PC-9 (cell line): ENCODE measurements around the gene SEMA6C. TPM values are rescaled to one million over a fixed set of nuclear protein-coding genes. Genes with fewer than 3 reads are reported as not detected.

Source experiments
- BruUV-seq: library from RNA; stranded (reverse); fragments of 400-500 nt; replicated peaks from 2 replicates; lab custom pipeline; 2021; lab: Mats Ljungman, UMichigan
- CTCF ChIA-PET: fragments of 300-600 bp; sonication (Branson Sonifier 250); formaldehyde crosslinking; loops from one replicate; lab custom pipeline; 2022; ENCODE audit warnings: antibody characterized with exemption; lab: Charles Lee
- POLR2A ChIA-PET: fragments of 300-600 bp; sonication (Branson Sonifier 250); formaldehyde crosslinking; loops from one replicate; lab custom pipeline; 2022; ENCODE audit warnings: antibody characterized with exemption; ENCODE audit not compliant: unreplicated experiment; lab: Charles Lee
- DNase-seq, 2 experiments: peaks; one replicate each; pipeline versions ENCODE4 v3.0.0 to v3.0.0-alpha.2; 2015 to 2022; ENCODE audit warnings: mixed read lengths in 1 of 2
- H2AFZ ChIP-seq: fragments of 200-600 bp; sonication (generic); 2 replicates; pipeline ENCODE4 v1.8.1; 2017; ENCODE audit warnings: antibody characterized with exemption
- H3F3A ChIP-seq: fragments of 200-600 bp; sonication (generic); 2 replicates; pipeline ENCODE4 v1.8.1; 2017; ENCODE audit warnings: antibody characterized with exemption, mild to moderate bottlenecking, low read depth; ENCODE audit not compliant: insufficient read depth
- H3K27ac ChIP-seq: fragments of 200-600 bp; sonication (generic); 2 replicates; pipeline ENCODE4 v1.6.1; 2016; ENCODE audit warnings: mixed run types
- H3K27me3 ChIP-seq: fragments of 200-600 bp; sonication (generic); 2 replicates; pipeline ENCODE4 v1.6.1; 2016; ENCODE audit warnings: low read depth, mixed run types; ENCODE audit not compliant: insufficient read depth
- H3K36me3 ChIP-seq: fragments of 200-600 bp; sonication (generic); 2 replicates; pipeline ENCODE4 v1.6.1; 2016; ENCODE audit warnings: low read depth, mixed run types
- H3K4me1 ChIP-seq: fragments of 200-600 bp; sonication (generic); replicated peaks from 2 replicates; pipeline ENCODE4 v1.6.1; 2016; ENCODE audit warnings: mixed run types; ENCODE audit not compliant: insufficient read depth
- H3K4me2 ChIP-seq: fragments of 200-600 bp; sonication (generic); 2 replicates; pipeline ENCODE4 v1.6.1; 2017; ENCODE audit warnings: mixed run types
- H3K4me3 ChIP-seq: fragments of 200-600 bp; sonication (generic); 2 replicates; pipeline ENCODE4 v1.6.1; 2016; ENCODE audit warnings: mixed run types
- H3K79me2 ChIP-seq: fragments of 200-600 bp; sonication (generic); 2 replicates; pipeline ENCODE4 v1.6.1; 2017; ENCODE audit warnings: low read depth, mixed run types
- H3K9me2 ChIP-seq: fragments of 200-600 bp; sonication (generic); 2 replicates; pipeline ENCODE4 v1.8.1; 2017; ENCODE audit warnings: mild to moderate bottlenecking; ENCODE audit not compliant: insufficient read depth
- H3K9me3 ChIP-seq: fragments of 200-600 bp; sonication (generic); 2 replicates; pipeline ENCODE4 v1.8.1; 2016; ENCODE audit warnings: low read depth; ENCODE audit not compliant: insufficient read depth
- H4K20me1 ChIP-seq: fragments of 200-600 bp; sonication (generic); 2 replicates; pipeline ENCODE4 v1.8.1; 2017; ENCODE audit not compliant: insufficient read depth
- CTCF ChIP-seq: fragments of 200-600 bp; sonication (generic); conservative IDR thresholded peaks from 2 replicates; pipeline ENCODE4 v1.6.1; 2017; ENCODE audit warnings: mixed run types, antibody characterized with exemption, mild to moderate bottlenecking, moderate library complexity
- EZH2 ChIP-seq: fragments of 200-600 bp; sonication (generic); IDR thresholded peaks from 2 replicates; pipeline ENCODE4 v1.8.0; 2017; ENCODE audit warnings: antibody characterized with exemption, low read depth
- intact Hi-C: fragments of 100-400 bp; cut with micrococcal nuclease; formaldehyde crosslinking; loops from one replicate; pipeline ENCODE4 v1.10.0; 2022; ENCODE audit not compliant: unreplicated experiment
- total RNA-seq: library from RNA; stranded (reverse); gene quantifications from 2 replicates; pipeline ENCODE4 v1.2.3, GENCODE V29; 2021

SEMA6C gene
- total RNA-seq, 1 experiment from 2014 or later: 5.6 TPM

- peaks cover 12% of the 10 kb centered on the region; the same call in 1 of the 2 replicates for H3F3A ChIP-seq
- POLR2A ChIA-PET: no interaction called here
- H4K20me1 ChIP-seq: no peaks in the 10 kb centered on the region
- no peak for DNase-seq
- H2AFZ ChIP-seq: no peak overlapping the region
- no peaks in the 10 kb centered on the region for H3K27me3 ChIP-seq
- no peaks in the 10 kb centered on the region for H3K9me3 ChIP-seq
- no peak overlapping the region for H3K27ac ChIP-seq
- no TSS peak for BruUV-seq
- no peaks in the 10 kb centered on the region for H3K4me1 ChIP-seq
- no peak for TF ChIP-seq EZH2
- TF ChIP-seq CTCF: no peak
- no peaks in the 10 kb centered on the region for H3K9me2 ChIP-seq
- no peaks in the 10 kb centered on the region; the same call in 1 of the 2 replicates for H3K79me2 ChIP-seq
- CTCF ChIA-PET: interaction anchor here (0.6 kb wide), 1 partner anchor 59 kb away, joined by 5 read pairs; no protein-coding TSS in a partner anchor
- no peak overlapping the region for H3K4me3 ChIP-seq
- H3K36me3 ChIP-seq: no peaks in the 10 kb centered on the region
- intact Hi-C loops: loop anchor here (1.0 to 5.0 kb wide), 2 partner anchors 60 to 902 kb away; partner anchors contain the start of gene CA14
- H3K4me2 ChIP-seq: no peak overlapping the region
These were observed 12.4 kb upstream of the SEMA6C start for GRCh38 chr1:151158751-151159251.

GRCh38 chr1:151158326-151158725 is 11.9 kb upstream of the SEMA6C start:
- Histone ChIP-seq H3K9me2 (no peaks in the 10 kb centered on the region), H3K4me1 (no peaks in the 10 kb centered on the region), H3K27ac (no peak overlapping the region), H3K79me2 (no peaks in the 10 kb centered on the region), H3K4me2 (no peak overlapping the region), H3F3A (peaks cover 15% of the 10 kb centered on the region; the same call in 1 of the 2 replicates), H3K9me3 (no peaks in the 10 kb centered on the region), H2AFZ (no peak overlapping the region), H3K36me3 (no peaks in the 10 kb centered on the region), H3K4me3 (no peak overlapping the region), H3K27me3 (no peaks in the 10 kb centered on the region), H4K20me1 (no peaks in the 10 kb centered on the region)
- POLR2A ChIA-PET: interaction anchor here (0.7 kb wide), 1 partner anchor 878 kb away, joined by 6 read pairs; no protein-coding TSS in a partner anchor
- TF ChIP-seq CTCF (no peak), EZH2 (no peak)
- no TSS peak for BruUV-seq
- no peak for DNase-seq
- CTCF ChIA-PET: interaction anchor here (0.6 kb wide), 1 partner anchor 58 kb away, joined by 5 read pairs; no protein-coding TSS in a partner anchor
- intact Hi-C loops: loop anchor here (5.0 kb wide), 1 partner anchor 901 kb away; the partner anchor contains the start of gene CA14

- CTCF ChIA-PET: interaction anchor here (2.5 kb wide), 1 partner anchor 57 kb away, joined by 19 read pairs; no protein-coding TSS in a partner anchor
- no peak overlapping the region for H3K4me2 ChIP-seq
- H3K4me3 ChIP-seq: no peak overlapping the region
- no peak overlapping the region for H2AFZ ChIP-seq
- H3K27ac ChIP-seq: no peak overlapping the region
- POLR2A ChIA-PET: interaction anchor here (0.6 kb wide), 2 partner anchors 26 to 43 kb away, joined by 4 to 6 read pairs; no protein-coding TSS in a partner anchor
- no peaks in the 10 kb centered on the region for H3K27me3 ChIP-seq
- no peaks in the 10 kb centered on the region for H3K79me2 ChIP-seq
- intact Hi-C loops: loop anchor here (2.0 to 5.0 kb wide), 2 partner anchors 86 to 900 kb away; partner anchors contain the start of genes CA14 and GABPB2
- no peak for TF ChIP-seq CTCF
- TF ChIP-seq EZH2: no peak
- H4K20me1 ChIP-seq: no peaks in the 10 kb centered on the region
- DNase-seq: no peak
- no peaks in the 10 kb centered on the region for H3K4me1 ChIP-seq
- no peaks in the 10 kb centered on the region for H3K9me3 ChIP-seq
- H3K36me3 ChIP-seq: no peaks in the 10 kb centered on the region
- peaks cover 15% of the 10 kb centered on the region; the same call in 1 of the 2 replicates for H3F3A ChIP-seq
- no TSS peak for BruUV-seq
- H3K9me2 ChIP-seq: no peaks in the 10 kb centered on the region
These were observed 10.7 kb upstream of the SEMA6C start for GRCh38 chr1:151157067-151157531.
